ENCODE measurements around the gene CDK10. TPM values are rescaled to one million over a fixed set of nuclear protein-coding genes. Genes with fewer than 3 reads are reported as not detected.

Gene CDK10
- total and polyA plus RNA-seq, 9 of the 15 experiments (the other 6 are each of a cell fraction or from before 2014, with no cell fraction given), result 2.0 to 85.1 (median 40.1) TPM

- WGBS (ENCODE audit: insufficient coverage, low coverage, missing lambda C conversion rate), result 88% methylated on average over 22 of the region's 29 CpGs
- Histone ChIP-seq H4K20me1 (replicated peaks; ENCODE audit: control insufficient read depth, insufficient read depth, low read length) (peaks cover 15% of the 10 kb centered on the region; the same call in 1 of the 2 replicates), H3K79me2 (ENCODE audit: control insufficient read depth, insufficient read depth, low read length) (peaks cover 32% of the 10 kb centered on the region), H3K4me1 (replicated peaks in 1 of 2; ENCODE audit: control insufficient read depth in 2 of 2, insufficient read depth in 2 of 2, low read length in 2 of 2) (peaks cover 30 to 75% of the 10 kb centered on the region in 2 experiments), H3K9me3 (replicated peaks; ENCODE audit: control insufficient read depth, insufficient read depth, low read depth, low read length) (0 out of 2 replicates have a peak, but pooled peaks cover 2% of the 10 kb centered on the region), H3K36me3 (ENCODE audit: control insufficient read depth, insufficient read depth, low read length) (peaks cover 47% of the 10 kb centered on the region), H3K27ac (ENCODE audit: extremely low read depth, low read depth, low read length) (peak overlapping the region; percentile 88; the same call in 2 of the 3 replicates), H3K4me2 (ENCODE audit: insufficient read depth, low read length) (no peak overlapping the region), H3K4me3 (no peak overlapping the region), H3K9ac (ENCODE audit: insufficient read depth in 1 of 2, low read depth in 2 of 2, low read length in 2 of 2) (peak overlapping the region in 1 of 2 experiments; percentile 89; a peak in 2 of 4 replicates), H3K9me1 (ENCODE audit: control insufficient read depth, insufficient read depth, low read length) (no peaks in the 10 kb centered on the region), H2AFZ (ENCODE audit: low read depth, low read length) (no peak overlapping the region), H3K27me3 (ENCODE audit: control insufficient read depth in 2 of 2, insufficient read depth in 2 of 2, low read length in 2 of 2) (no peaks in the 10 kb centered on the region)
- intact Hi-C loops (cut with micrococcal nuclease), result no loop called here
- no peak for ATAC-seq
- CTCF ChIA-PET (ENCODE audit: low intra/inter-chr PET ratio), result no interaction called here
- DNase-seq (ENCODE audit: extremely low read depth in 1 of 4, low spot score in 3 of 4), result peak in 1 of 4 experiments; percentile 7
- 0 out of 2 replicates have a peak, but pooled peaks have one; percentile 9 for TF ChIP-seq ZNF740 (CRISPR knock-in tag; IDR thresholded peaks at IDR 0.05)
- TF ChIP-seq ZNF740 (tag; IDR thresholded peaks at IDR 0.05), result no peak
- TF ChIP-seq ZNF24 (IDR thresholded peaks at IDR 0.05), result no peak
- TF ChIP-seq KLF16 (IDR thresholded peaks at IDR 0.05), result no peak
- peak; percentile 32; the same call in 1 of the 2 replicates for TF ChIP-seq RBFOX2 (IDR thresholded peaks at IDR 0.05; ENCODE audit: low read depth, low read length)
- TF ChIP-seq CHD4 (IDR thresholded peaks at IDR 0.05; ENCODE audit: insufficient read depth, insufficient replicate concordance, low read depth, low read length, poor library complexity, severe bottlenecking), result no peak
- TF ChIP-seq POLR2A (conservative IDR thresholded peaks at IDR 0.05), result peak; percentile 43
- TF ChIP-seq ZC3H8 (IDR thresholded peaks at IDR 0.05), result no peak
- peak; percentile 47 for TF ChIP-seq POLR2B (IDR thresholded peaks at IDR 0.05; ENCODE audit: low read depth, partially characterized antibody)
- peak; percentile 32 for TF ChIP-seq ZBTB7A (IDR thresholded peaks at IDR 0.05; ENCODE audit: borderline replicate concordance, control insufficient read depth, low read depth, low read length)
- TF ChIP-seq POLR2G (IDR thresholded peaks at IDR 0.05; ENCODE audit: low read depth, low read length), result peak; percentile 66
- no peak for TF ChIP-seq BHLHE40 (IDR thresholded peaks at IDR 0.05; ENCODE audit: low read length)
- peak; percentile 50 for TF ChIP-seq SUPT5H (IDR thresholded peaks at IDR 0.05)
- no peak for FAIRE-seq
- no TSS peak for BruUV-seq (replicated peaks)
- POLR2A ChIA-PET, result interaction anchor here (0.5 to 5.7 kb wide), 4 partner anchors 10 to 1153 kb away, joined by 3 to 45 read pairs (median 3); no protein-coding TSS in a partner anchor
- in situ Hi-C loops (cut with MboI), result no loop called here
Measured at GRCh38 chr16:89716916-89717687, 30.6 kb downstream of the CDK10 start.
